HG03354 (cell line): ENCODE results near the gene MSL3B.

Experiments used
- ATAC-seq: cut with Tn5 transposase; IDR thresholded peaks from one replicate; pipeline ENCODE4 v1.9.1; 2021; ENCODE audit warnings: mild to moderate bottlenecking; ENCODE audit not compliant: unreplicated experiment, poor library complexity, severe bottlenecking

Gene MSL3B

DNA sequence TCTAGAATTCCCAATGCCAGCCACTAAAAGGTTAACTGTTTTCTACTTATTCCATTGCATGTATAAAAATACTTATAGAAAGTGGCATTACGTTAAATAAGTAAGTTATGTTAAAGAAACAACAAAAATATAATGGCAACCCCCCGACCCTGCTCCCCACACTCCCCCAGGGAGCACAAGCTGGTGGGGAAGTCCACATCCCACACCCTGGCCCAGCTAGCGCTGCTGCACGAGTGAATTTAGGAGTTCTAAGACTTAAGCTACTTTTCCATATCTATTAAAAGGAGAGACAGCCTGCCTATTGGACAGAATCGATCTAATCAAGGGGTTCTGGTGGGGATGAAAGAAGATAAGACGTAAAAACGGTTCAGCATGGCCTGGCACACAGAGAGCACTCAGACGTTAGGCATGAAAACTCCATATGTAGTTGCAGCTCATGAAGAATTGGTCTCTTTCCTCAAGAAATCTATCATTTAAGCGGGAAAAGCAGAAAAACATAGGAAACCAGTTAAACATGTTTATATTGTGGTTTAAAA lies 30.4 kb downstream of the MSL3B start:
- ATAC-seq = no peak

DNA sequence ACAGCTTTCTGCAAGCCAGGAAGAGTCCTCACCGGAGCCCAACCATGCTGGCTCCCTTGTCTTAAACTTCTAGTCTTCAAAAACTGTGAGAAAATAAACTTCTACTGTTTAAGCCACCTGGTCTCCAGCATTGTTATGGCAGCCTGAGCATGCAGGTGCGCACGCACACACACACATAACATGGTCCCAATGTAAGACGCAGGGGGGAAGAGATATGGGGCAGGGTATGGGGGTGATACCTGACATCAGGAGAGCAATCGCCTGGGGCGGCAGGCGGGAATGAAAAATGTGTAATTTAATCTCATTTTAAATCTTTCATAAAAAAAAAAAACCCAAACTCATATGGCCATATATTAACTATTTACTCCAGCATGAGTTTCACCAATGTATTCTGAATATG lies 31.8 kb downstream of the MSL3B start:
- no peak for ATAC-seq

DNA sequence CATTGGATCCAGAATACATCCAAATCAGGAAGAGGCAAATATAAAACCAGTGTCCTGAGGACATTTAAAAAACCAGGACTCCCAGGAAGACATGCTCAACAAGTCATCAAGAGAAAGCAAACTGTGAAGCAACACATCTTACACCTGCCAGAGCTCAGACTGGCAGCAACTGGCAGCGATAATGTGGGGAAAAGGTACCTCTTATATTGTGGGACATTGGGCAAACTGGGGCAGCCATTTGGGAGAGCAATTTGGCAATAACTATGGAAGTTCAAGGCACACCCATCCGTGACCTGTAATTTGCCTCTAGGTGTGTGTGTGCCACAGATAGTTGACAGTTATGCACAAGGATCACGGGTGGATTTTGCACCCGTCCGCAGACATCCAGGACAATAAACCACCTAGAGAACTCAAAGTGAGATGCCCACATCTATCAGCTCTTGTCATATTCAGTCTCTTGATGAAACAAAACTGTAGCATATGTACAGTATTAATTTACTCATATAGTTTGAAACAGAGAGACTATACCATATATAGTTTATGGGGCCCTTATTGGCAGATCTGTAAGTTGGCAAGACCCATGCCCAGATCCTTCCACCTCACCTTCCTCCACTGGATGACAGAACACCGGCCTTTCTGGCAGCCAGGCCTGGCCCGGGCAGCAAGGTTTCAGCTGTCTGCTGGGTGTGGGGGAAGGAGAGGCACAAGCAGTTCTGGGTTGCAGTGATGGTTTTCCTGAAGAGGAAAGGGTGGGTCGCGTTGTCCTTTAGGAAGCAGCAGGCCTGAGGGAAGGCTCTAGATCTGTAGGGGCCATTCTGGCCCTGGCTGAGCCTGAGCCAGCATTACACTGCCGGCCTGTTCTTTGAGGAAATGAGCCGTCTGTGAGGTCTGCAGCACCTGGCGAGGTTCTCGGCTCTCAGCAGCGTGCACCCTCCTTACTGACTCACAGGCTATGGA lies 32.7 kb downstream of the MSL3B start:
- no peak for ATAC-seq

DNA sequence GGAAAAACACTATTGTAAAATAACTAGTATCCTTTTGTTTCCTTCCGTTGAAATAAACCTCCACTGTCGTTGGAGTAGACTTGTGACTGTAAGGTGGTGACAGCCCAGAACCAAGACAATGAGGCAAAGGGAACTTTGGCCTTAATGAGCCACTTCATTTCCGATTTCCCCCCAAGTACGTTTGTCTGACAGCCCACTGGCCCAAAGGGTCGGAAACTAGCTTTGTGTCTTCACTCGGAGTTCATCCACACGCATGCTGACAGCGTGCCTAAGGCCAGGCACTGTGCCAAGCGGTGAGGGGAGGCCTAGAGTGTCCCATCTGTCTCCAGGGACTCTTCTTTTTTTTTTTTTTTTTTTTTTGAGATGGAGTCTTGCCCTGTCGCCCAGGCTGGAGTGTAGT lies 34.8 kb downstream of the MSL3B start:
- no peak for ATAC-seq

DNA sequence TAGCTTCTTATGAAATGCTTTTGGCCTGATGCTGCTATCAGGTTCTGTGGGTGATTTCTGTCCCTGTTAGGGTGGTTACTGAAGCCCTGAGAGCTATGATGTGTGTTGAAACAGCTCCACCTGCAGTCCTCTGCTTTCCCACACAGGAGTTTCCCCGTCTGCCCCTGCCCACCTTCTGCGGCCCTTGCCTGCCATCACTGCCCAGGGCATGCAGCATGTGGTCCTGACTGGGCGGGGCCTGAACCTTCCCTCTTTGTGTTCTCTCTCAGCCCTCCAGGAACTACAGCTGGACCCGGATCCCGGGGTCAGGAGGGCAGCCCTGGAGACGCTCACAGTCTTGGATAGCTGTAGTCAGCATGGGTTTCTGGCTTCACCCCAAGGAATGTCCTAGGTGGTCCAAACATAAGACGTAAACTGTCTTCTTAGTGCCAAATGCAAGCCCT lies 35.3 kb downstream of the MSL3B start:
- ATAC-seq = no peak

DNA sequence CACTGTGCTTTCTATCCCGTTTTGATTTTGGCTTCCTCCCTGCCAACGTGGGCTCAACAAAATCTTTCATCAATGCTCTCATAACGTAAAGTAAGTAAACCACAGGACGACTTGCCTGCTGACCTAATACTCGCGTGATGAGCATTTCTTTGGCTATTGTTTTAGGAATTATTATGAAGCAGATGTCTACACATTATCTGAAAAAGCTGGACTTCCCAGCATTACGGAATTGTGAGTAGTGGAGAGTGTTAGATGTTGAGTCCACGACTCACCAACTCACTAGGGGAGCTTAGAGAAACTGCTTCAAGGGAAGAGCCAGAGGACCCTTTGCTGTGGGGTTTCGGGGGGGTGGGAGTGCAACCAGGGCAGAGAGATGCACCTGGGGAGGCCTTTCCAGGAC lies 35.8 kb downstream of the MSL3B start:
- ATAC-seq = no peak

DNA sequence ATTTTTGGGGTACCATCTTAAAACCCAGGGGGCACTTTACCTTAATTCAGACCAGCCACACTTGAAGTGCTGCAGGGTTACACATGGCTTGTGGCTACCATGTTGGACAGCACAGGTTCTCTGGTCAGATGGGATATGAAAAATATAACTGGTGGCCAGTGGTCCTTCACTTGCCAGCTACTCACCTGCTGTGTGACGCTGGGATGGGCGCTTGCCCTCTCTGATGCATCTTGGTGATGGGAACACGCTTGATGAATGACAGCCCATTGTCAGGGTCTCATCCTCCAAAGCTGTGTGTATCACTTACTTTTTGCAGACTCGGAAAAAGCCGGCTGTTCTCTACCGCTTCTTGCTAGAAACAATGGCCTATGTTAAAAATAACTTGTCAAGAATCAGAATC lies 36.3 kb downstream of the MSL3B start:
- no peak for ATAC-seq

DNA sequence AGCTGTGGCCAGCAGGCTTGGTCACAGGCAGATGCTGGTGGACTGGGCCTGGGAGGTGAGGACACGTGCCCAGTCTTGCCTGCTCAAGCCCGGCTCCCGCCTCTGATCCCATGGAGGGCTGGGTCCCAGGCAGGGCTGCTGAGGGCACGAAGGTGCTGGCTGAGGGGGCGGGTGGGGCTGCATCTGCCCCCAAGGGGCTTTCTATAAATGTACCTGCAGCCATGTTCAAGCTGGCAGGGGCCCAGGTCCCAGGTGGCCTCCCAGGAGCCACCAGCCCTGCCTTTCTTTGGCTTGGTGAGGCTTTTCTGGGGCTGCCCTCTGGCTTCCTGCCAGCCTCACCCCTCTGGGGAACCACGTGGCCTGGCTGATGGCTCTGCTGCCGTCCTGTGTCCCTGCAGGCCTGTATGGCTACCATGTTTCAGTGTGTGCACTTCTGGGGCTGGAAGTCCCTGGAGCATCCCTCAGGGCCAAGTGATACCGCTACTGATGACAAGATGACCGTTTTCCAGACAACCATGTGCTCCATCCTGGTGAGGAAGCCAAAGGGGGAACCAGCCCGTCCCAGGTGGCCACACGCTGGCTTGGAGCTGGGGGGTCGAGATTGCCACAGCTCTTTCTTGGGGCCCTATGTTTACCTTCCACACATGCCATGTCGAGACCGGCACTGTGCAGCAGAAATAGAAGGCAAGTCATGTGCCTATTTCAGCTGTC lies 37.0 kb downstream of the MSL3B start:
- ATAC-seq = no peak

DNA sequence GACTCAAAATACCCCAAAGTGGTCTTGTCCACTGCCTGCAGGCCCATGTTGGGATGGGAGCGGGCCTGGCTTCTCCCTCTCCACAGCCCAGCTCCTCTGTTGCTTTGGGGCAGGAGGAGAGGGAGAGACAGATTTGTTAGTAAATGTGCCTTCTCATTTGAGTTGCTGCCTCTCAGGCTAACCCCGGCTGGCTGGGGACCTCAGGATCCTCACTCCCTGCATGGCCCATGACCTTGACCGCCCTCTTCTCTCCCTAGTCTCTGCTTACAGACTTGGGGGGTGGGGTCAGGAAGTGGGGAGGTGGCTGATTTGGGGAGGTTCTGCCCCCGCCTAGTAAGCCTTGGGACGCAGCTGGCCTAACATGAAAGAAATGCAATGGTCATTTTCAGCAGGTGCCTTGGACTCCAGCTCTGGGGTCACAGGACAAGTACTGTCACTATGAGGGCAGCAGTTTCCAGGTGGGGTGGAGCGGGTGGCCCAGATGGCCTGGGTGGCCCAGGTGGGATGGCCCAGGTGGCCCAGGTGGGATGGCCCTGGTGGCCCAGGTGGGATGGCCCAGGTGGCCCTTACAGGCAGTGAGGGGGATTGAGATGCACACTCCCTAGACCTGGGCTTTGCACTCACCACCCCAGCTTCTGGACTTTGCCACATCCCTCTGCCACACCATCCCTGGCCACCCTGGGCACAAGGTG lies 37.9 kb downstream of the MSL3B start:
- no peak for ATAC-seq

DNA sequence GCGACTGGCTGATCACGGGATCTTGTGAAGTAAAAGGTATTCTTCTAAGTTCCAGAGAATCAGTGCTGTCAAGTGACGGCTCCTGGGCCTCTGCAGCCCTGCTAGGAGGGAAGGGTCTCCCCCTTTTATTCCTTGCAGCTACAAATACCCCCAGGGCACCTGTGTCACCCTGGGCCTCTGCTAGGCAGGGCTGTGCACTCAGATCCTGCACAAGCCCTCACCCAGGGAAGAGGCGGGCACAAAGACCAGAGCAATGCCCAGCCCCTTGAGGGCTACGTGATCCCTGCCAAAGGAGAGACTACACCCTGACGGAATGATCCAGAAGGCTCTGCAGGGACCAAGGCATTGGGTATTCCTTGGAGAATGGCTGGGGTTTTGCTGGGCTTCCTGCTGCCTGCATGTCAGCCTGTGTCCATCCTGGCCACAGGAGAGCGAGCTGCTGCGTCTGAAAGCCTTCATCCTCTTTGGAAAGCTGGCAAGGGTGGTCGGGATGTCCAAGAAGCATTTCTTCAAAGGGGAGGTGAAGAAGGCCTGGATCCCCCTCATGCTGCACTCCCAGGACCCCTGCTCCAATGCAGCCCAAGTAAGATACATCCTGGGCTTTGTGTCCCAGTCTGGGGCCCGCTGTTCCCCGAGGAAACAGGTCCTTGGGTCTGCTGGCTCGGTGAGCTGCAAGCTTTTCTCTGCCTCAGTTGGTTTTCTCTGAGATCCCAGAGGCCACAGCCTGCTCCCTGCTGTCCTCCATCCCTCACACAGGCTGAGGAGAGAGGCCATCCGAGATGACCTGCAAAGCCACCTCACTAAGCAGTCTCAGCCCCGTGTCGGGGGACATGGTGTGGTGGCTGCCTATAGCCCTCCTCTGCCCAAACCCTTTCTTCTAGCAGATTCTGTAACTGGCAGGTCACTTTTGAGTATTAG lies 38.7 kb downstream of the MSL3B start:
- ATAC-seq = no peak

DNA sequence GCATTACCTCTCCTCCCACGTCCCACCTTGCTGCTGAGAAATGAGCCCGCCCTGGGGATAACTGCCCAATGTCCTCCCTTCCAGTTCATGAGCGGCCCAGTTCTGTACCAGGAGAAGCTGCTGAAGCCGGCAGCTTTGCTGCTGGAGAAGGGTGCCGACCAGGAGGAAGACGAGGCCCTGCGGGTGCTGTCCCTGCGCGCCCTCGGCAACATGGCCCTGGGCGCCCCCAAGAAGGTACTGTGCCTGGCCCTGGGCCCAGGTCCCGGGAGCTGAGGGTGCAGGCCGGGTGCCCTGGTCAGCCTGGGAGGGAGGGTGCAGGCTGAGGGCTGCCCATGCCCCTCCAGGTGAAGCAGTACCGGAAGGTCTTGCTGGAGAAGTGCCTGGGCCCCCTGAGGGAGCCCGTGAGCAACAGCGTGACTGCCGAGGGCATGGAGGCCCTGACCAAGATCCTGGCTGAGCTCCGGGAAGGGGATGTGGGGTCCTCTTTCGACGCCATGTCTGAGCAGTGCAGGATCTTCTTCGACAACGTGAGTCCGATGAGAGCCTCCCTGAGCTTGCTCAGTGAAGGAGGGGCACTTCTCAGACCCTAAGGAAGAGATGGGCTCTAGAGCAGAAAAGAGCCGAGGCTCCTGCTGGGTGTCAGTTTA lies 39.5 kb downstream of the MSL3B start:
- ATAC-seq = no peak

DNA sequence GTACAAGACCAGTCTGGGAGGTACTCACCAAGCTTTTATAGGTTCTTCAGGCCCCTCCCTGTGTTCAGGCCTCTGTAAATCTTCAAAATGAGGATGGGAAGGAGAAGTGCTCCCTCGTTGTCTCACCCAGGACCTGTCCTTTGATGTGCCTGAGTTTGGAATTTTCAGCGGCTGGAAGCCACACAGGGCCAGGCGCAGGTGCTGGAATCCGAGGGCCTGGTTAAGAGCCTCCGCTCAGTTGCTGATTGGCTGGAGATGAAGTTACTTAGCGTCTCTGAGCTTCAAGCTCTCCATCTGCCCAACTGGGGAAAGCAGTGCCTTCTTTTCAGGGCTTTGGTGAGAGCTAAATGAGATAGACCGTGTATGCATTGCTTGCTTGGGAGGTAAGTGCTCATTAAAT lies 43.8 kb downstream of the MSL3B start:
- ATAC-seq = no peak

DNA sequence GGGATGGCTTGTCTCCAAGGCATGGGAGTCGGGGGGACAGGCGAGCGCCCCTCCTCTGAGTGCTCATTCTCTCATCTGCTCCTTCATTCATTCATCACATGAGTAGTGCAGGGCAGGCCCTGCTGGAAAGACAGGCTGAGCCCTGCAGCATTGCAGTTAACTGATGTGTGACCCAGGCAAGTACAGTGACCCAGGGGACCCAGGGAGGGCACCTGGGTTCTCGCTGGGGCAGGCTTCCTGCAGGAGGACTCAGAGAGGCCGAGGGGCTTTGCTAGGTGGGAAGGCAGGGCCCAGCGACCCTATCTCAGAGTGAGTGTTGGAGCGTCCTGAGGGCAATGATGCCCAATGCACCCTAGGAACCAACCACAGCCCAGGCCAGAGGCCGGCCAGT lies 44.5 kb downstream of the MSL3B start:
- ATAC-seq = no peak

DNA sequence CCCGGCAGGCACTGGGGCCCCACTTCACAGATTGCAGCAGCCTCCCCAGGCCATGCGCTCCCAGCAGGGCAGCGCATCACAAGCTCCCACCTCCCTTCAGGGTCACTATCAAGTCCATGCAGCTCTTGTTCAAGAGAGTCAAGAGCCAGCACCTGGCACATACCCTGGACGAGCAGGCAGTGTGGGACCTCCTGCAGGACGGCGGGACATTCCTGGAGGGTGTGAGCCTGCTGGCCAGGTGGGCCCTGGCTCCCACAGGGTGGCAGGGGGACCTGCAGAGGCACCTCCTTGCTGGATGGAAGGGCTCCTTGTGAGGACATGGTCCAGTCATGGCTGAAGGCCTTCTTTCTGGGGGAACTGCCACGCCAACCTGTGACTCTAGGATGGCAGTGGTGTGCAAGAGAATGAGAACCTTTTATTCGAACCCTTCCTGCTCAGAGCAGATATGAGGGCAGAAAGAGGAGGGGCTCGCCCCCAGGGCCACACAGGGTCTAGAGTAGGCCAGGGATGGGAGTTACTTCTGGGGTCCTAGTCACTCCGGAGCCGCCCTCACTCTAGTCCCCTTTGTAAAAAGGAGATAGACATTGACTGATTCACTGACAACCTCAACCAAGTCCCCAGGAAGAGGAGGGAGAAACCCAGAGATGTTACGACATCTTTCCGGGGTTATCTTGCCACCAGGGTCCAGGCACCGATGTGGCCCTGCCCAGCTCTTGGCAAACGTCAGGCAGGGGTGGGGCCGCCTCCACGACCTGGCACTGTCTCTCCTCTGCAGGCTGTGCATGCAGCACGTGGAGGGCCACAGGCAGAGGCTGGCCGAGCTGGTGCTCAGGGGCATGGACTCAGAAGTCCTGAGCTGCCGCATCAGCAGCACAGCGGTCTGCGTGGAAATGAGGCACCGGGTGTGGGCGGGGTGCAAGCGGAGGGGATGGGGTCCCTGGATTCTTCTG lies 45.1 kb downstream of the MSL3B start:
- no peak for ATAC-seq

DNA sequence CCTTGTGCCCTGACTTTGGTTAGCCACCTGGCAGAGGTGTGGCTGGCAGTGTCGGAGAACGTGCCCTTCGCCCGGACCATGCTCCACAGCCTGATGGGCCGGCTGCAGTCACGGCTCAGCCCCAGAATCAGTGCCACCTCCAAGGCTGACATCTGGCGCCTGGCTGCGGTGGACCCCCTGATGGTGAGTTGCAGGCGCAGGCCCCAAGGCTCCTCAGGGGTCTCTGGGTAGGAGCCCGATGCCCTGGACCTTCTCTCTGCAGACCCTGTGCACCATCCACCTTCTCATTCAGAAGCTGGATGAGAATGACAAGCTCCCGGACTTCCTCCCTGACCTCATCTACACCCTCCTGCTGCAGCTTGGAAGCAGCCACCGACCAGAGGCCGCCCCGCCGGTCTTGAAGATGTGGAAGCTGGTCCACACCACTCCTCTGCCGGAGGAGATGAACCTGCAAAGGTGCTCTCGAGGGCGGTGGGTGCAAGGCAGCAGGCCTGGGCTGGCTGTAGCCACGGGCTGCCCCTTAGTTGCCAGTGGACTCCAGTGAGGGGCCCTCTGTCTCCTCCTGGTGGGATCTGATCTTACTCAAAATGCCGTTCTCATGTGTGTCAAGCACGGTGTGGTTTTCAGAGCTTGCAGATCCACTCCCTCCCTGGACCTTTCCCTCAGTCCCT lies 46.0 kb downstream of the MSL3B start:
- no peak for ATAC-seq

DNA sequence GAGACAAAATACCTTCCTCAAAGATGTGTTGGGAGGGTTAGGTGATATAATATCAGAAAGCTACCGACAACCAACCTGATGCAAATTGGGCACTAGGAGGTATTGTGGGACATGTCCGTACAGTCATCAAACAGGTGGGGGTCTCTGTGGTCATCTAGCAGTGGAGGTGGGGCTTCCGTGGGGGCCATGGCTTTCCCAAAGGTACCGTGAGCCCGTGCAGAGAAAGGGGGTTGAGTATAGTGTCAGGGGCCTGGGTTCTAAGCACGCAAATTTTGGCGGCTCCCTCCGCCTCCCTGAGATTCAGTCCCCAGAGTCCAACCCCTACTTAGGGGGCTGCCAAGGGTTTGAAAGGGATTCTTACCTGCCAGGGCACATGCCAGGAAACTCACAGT lies 46.5 kb downstream of the MSL3B start:
- ATAC-seq = no peak

DNA sequence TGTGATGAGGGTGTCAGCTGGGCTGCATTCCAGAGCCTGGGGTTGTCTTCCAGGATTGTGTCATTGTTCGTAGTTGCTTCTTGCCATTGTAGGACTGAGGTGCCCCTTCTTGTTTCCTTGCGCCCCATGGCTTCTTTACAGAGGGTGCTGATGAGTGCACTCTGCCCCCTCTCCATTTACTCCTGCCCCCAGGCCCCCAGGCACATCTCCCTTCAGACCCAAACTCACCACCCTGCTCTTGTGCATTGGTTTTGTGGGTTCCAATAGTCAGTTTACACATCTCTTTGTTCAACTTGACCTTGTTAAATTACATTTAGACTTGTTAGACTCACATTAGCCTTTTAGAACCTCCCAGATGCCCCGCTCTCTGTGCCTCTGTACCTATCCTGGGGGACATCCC lies 47.0 kb downstream of the MSL3B start:
- ATAC-seq = no peak
